ENCODE measurements around the gene F11R.

DNA sequence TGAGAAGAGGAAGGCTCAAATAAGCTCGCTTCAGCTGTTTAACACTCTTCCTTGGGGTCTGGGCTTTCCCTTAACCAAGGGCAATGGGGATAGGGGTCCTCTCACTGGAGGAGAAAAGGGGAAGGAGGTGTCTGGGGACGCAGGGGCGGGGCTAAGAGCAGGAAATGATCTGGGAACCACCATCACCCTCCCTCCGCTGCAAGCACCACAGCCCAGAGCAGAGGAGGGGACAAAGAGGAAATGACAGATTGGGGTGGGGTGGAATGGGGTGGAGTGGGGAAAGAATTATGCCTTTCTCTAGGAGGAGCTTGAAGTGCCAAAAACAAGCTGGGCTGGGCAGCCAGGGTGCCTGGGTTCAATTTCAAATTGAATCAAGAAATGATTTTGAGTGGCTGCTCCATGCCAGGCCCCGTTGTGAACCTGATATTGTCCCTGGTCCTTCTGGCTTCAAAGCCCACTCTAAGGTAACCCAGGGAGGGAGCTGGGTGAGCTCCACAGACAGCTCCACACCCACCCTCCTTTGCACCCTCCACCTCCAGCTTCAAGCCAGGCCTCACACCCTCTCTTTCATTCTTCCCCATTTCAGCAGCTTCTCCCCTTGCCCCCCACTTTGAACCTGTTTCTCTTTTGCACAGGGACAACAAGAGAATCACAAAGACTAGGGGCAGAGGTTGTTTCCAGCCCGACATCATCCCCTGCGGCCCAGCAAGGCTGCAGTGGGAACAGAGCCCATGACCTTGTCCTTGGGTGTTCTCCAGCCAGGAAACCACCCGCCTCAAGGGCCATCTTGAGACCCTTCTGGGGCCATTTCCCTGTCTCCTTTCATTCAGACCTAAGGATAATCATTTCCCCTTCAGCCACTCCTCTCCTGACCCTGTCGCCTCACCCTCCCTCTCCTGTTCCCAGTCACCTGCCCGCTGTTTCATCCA lies 47.6 kb upstream of the F11R start:
- TF ChIP-seq CTCF (IDR thresholded peaks at IDR 0.05) (no peak), POLR2A (IDR thresholded peaks at IDR 0.05) (no peak)
